MG63 (cell line): ENCODE measurements around the gene BHMT2. TPM values are rescaled to one million over a fixed set of nuclear protein-coding genes. Genes with fewer than 3 reads are reported as not detected.

Experiments used
- DNase-seq: peaks from one replicate; pipeline ENCODE4 v3.0.0-alpha.2; 2020
- H3K27me3 ChIP-seq: fragments of 250-450 bp; sonication (Bioruptor Pico); 2 replicates; pipeline ENCODE4 v1.5.1; 2020; ENCODE audit warnings: mild to moderate bottlenecking, moderate library complexity
- H3K36me3 ChIP-seq: fragments of 250-450 bp; sonication (Bioruptor Pico); 2 replicates; pipeline ENCODE4 v1.5.1; 2020; ENCODE audit warnings: mild to moderate bottlenecking, moderate library complexity
- H3K4me3 ChIP-seq: fragments of 250-450 bp; sonication (Bioruptor Pico); 2 replicates; pipeline ENCODE4 v1.5.1; 2020; ENCODE audit warnings: mild to moderate bottlenecking, moderate library complexity
- H3K9me3 ChIP-seq: fragments of 250-450 bp; sonication (Bioruptor Pico); 2 replicates; pipeline ENCODE4 v1.5.1; 2020; ENCODE audit warnings: mild to moderate bottlenecking, moderate library complexity
- total RNA-seq: library from RNA; depleted of rRNA; stranded (reverse); fragments of >200 nt; shearing (Covaris generic); gene quantifications from 2 replicates; pipeline ENCODE4 v1.2.3, GENCODE V29; 2014; ENCODE audit warnings: low replicate concordance

BHMT2 gene
- total RNA-seq, 1 experiment from 2014 or later, result 0.79 TPM

- Histone ChIP-seq H3K9me3 (no peaks in the 10 kb centered on the region), H3K36me3 (no peaks in the 10 kb centered on the region), H3K4me3 (no peak overlapping the region), H3K27me3 (peaks cover 6% of the 10 kb centered on the region; the same call in 1 of the 2 replicates)
- no peak for DNase-seq
Observed at GRCh38 chr5:79107020-79107796, 37.6 kb downstream of the BHMT2 start.

GRCh38 chr5:79108086-79108485 lies 38.5 kb downstream of the BHMT2 start:
- H3K36me3 ChIP-seq, result no peaks in the 10 kb centered on the region
- peaks cover 6% of the 10 kb centered on the region; the same call in 1 of the 2 replicates for H3K27me3 ChIP-seq
- no peak for DNase-seq
- no peaks in the 10 kb centered on the region for H3K9me3 ChIP-seq
- no peak overlapping the region for H3K4me3 ChIP-seq

- Histone ChIP-seq H3K4me3 (no peak overlapping the region), H3K36me3 (no peaks in the 10 kb centered on the region), H3K9me3 (no peaks in the 10 kb centered on the region), H3K27me3 (peaks cover 6% of the 10 kb centered on the region; the same call in 1 of the 2 replicates)
- DNase-seq, result no peak
Observed at GRCh38 chr5:79108792-79109191, 39.2 kb downstream of the BHMT2 start.

GRCh38 chr5:79109527-79110492 lies 40.2 kb downstream of the BHMT2 start:
- DNase-seq, result no peak
- no peaks in the 10 kb centered on the region for H3K9me3 ChIP-seq

GRCh38 chr5:79111387-79111959 lies 41.9 kb downstream of the BHMT2 start, which contains the start of gene BHMT:
Gene BHMT, plus strand, starts transcription at chr5:79111809. Its CDS starts 77 bp downstream, at chr5:79111886.
- H3K9me3 ChIP-seq, result no peaks in the 10 kb centered on the region
- peaks cover 2% of the 10 kb centered on the region; the same call in 1 of the 2 replicates for H3K27me3 ChIP-seq
- no peak for DNase-seq
- no peak within 1 kb of the TSS for H3K4me3 ChIP-seq
- no peaks in the 10 kb centered on the region for H3K36me3 ChIP-seq

More at GRCh38 chr5:79109527-79110492, 40.2 kb downstream of the BHMT2 start:
- Histone ChIP-seq H3K4me3 (no peak overlapping the region), H3K36me3 (no peaks in the 10 kb centered on the region), H3K27me3 (peaks cover 7% of the 10 kb centered on the region; the same call in 1 of the 2 replicates)

GRCh38 chr5:79111960-79112702 lies 42.6 kb downstream of the BHMT2 start:
- Histone ChIP-seq H3K36me3 (no peaks in the 10 kb centered on the region), H3K27me3 (peaks cover 2% of the 10 kb centered on the region; the same call in 1 of the 2 replicates), H3K9me3 (no peaks in the 10 kb centered on the region), H3K4me3 (no peak overlapping the region)
- DNase-seq, result no peak

GRCh38 chr5:79112703-79113058 lies 43.1 kb downstream of the BHMT2 start:
- Histone ChIP-seq H3K4me3 (no peak overlapping the region), H3K27me3 (peaks cover 2% of the 10 kb centered on the region)
- no peak for DNase-seq

GRCh38 chr5:79119486-79119885 lies 49.9 kb downstream of the BHMT2 start:
- H3K4me3 ChIP-seq, result no peak overlapping the region
- H3K36me3 ChIP-seq, result no peaks in the 10 kb centered on the region
- DNase-seq, result no peak

More at GRCh38 chr5:79112703-79113058, 43.1 kb downstream of the BHMT2 start:
- Histone ChIP-seq H3K9me3 (no peaks in the 10 kb centered on the region), H3K36me3 (no peaks in the 10 kb centered on the region)

GRCh38 chr5:79120221-79120620 lies 50.7 kb downstream of the BHMT2 start:
- H3K27me3 ChIP-seq, result no peaks in the 10 kb centered on the region; the same call in 1 of the 2 replicates
- DNase-seq, result no peak
- no peak overlapping the region for H3K4me3 ChIP-seq
- no peaks in the 10 kb centered on the region for H3K9me3 ChIP-seq
- no peaks in the 10 kb centered on the region for H3K36me3 ChIP-seq

More at GRCh38 chr5:79119486-79119885, 49.9 kb downstream of the BHMT2 start:
- no peaks in the 10 kb centered on the region for H3K9me3 ChIP-seq
- H3K27me3 ChIP-seq, result no peaks in the 10 kb centered on the region; the same call in 1 of the 2 replicates

GRCh38 chr5:79122973-79123372 lies 53.4 kb downstream of the BHMT2 start:
- no peak for DNase-seq
- H3K36me3 ChIP-seq, result no peaks in the 10 kb centered on the region
- H3K9me3 ChIP-seq, result no peaks in the 10 kb centered on the region
- no peak overlapping the region for H3K4me3 ChIP-seq
- H3K27me3 ChIP-seq, result no peaks in the 10 kb centered on the region

- H3K4me3 ChIP-seq, result no peak overlapping the region
- no peaks in the 10 kb centered on the region for H3K27me3 ChIP-seq
- H3K9me3 ChIP-seq, result no peaks in the 10 kb centered on the region
- no peaks in the 10 kb centered on the region for H3K36me3 ChIP-seq
- DNase-seq, result no peak
Observed at GRCh38 chr5:79124607-79125006, 55.0 kb downstream of the BHMT2 start.

GRCh38 chr5:79130781-79131180 lies 61.2 kb downstream of the BHMT2 start:
- no peaks in the 10 kb centered on the region for H3K9me3 ChIP-seq
- H3K27me3 ChIP-seq, result no peaks in the 10 kb centered on the region
- DNase-seq, result no peak
- no peak overlapping the region for H3K4me3 ChIP-seq
- H3K36me3 ChIP-seq, result no peaks in the 10 kb centered on the region

GRCh38 chr5:79133121-79133656 lies 63.6 kb downstream of the BHMT2 start:
- Histone ChIP-seq H3K27me3 (no peaks in the 10 kb centered on the region), H3K9me3 (no peaks in the 10 kb centered on the region), H3K4me3 (peak overlapping the region; percentile 34), H3K36me3 (no peaks in the 10 kb centered on the region)
- DNase-seq, result no peak

GRCh38 chr5:79133657-79134451 lies 64.3 kb downstream of the BHMT2 start:
- DNase-seq, result peak; percentile 63
- Histone ChIP-seq H3K27me3 (no peaks in the 10 kb centered on the region), H3K9me3 (no peaks in the 10 kb centered on the region), H3K4me3 (peak overlapping the region; percentile 34), H3K36me3 (no peaks in the 10 kb centered on the region)
